Activated CD4-positive, alpha-beta T cell treated with anti-CD3 and anti-CD28 coated beads, Interleukin-2, amount 10 ng/mL, durations not matched to agents 7 days and 5 days (primary cell): ENCODE measurements around the gene KCNJ14. TPM values are rescaled to one million over a fixed set of nuclear protein-coding genes. Genes with fewer than 3 reads are reported as not detected.

Experiments
- CTCF ChIA-PET: fragments of 350-600 bp; sonication (Branson Sonifier 250); formaldehyde crosslinking; loops from one replicate; lab custom pipeline; 2021; ENCODE audit warnings: antibody characterized with exemption; lab: Charles Lee
- POLR2A ChIA-PET: fragments of 350-600 bp; sonication (Branson Sonifier 250); formaldehyde crosslinking; loops from one replicate; lab custom pipeline; 2021; ENCODE audit warnings: antibody characterized with exemption; lab: Charles Lee
- DNase-seq: peaks from one replicate; pipeline ENCODE4 v3.0.0-alpha.2; 2020
- H3K27ac Mint-ChIP-seq: one replicate; pipeline ENCODE4 v1.8.0; 2021; ENCODE audit warnings: mild to moderate bottlenecking, moderate library complexity, mixed read lengths
- H3K27me3 Mint-ChIP-seq: one replicate; pipeline ENCODE4 v1.8.0; 2021; ENCODE audit warnings: mixed read lengths
- H3K36me3 Mint-ChIP-seq: one replicate; pipeline ENCODE4 v1.8.0; 2021; ENCODE audit warnings: low read depth, mixed read lengths
- H3K4me1 Mint-ChIP-seq: one replicate; pipeline ENCODE4 v1.8.0; 2021; ENCODE audit warnings: mixed read lengths
- H3K4me3 Mint-ChIP-seq: one replicate; pipeline ENCODE4 v1.8.0; 2021; ENCODE audit warnings: mild to moderate bottlenecking, moderate library complexity, mixed read lengths
- H3K9me3 Mint-ChIP-seq: one replicate; pipeline ENCODE4 v1.8.0; 2021; ENCODE audit warnings: mixed read lengths
- total RNA-seq, 2 experiments: library from RNA; stranded (reverse); gene quantifications; one replicate each; pipeline ENCODE4 v1.2.3, GENCODE V29; 2021

The KCNJ14 gene
- total RNA-seq, 2 experiments from 2014 or later: 0.87 to 1.0 TPM

- Mint-ChIP-seq H3K4me3 (no peak overlapping the region), H3K4me1 (peaks cover 24% of the 10 kb centered on the region), H3K9me3 (no peaks in the 10 kb centered on the region), H3K27me3 (no peaks in the 10 kb centered on the region), H3K27ac (no peak overlapping the region), H3K36me3 (peaks cover 9% of the 10 kb centered on the region)
- CTCF ChIA-PET: no interaction called here
- no peak for DNase-seq
- POLR2A ChIA-PET: no interaction called here
These were observed 11.4 kb downstream of the KCNJ14 start for GRCh38 chr19:48466561-48467325.

GRCh38 chr19:48468772-48469288, 13.5 kb downstream of the KCNJ14 start:
- peak; percentile 100 for DNase-seq
- H3K4me1 Mint-ChIP-seq: peaks cover 24% of the 10 kb centered on the region
- no peaks in the 10 kb centered on the region for H3K27me3 Mint-ChIP-seq
- H3K9me3 Mint-ChIP-seq: no peaks in the 10 kb centered on the region
- H3K4me3 Mint-ChIP-seq: peak overlapping the region; percentile 83
- H3K27ac Mint-ChIP-seq: peak overlapping the region; percentile 89
- peaks cover 16% of the 10 kb centered on the region for H3K36me3 Mint-ChIP-seq
- ChIA-PET POLR2A (no interaction called here), CTCF (interaction anchor here (1.7 kb wide), 1 partner anchor 12 kb away, joined by 3 read pairs; no protein-coding TSS in a partner anchor)

DNA sequence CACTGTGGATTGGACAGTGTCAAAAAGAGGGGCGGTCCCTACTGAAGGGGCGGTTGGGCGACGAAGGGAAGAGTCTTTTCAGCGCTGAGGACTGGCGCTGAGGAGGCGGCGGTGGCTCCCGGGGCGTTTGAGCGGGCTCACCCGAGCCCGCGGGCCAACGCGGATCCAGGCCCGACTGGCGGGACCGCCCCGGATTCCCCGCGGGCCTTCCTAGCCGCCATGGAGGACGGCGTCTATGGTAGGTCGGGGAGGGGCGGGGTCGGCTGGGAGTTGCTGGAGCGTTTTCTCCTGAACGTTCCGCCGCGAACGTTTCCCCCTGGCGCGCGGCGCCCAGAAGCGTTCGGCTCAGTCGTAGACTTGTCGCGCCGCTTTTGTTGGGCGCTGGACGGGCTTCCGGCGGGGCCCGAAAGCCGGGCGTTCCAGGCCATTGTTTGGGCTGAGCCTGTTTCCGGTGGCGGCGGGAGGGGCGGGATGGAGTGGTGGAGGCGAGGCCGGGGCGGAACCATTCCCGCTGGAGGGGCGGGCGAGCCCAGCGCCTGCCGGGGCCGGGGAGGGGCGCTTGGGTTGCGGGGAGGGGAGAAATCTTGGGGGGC, 14.0 kb downstream of the KCNJ14 start, which contains the start of gene CYTH2:
Gene CYTH2, plus strand, starts transcription at position 81 of the 593 bp plus-strand sequence. Its CDS starts 139 bp downstream, at position 220.
- Mint-ChIP-seq H3K27ac (peak within 1 kb of the TSS; percentile 89), H3K9me3 (no peaks in the 10 kb centered on the region), H3K36me3 (peaks cover 18% of the 10 kb centered on the region), H3K4me3 (peak within 1 kb of the TSS; percentile 83), H3K27me3 (no peaks in the 10 kb centered on the region), H3K4me1 (peaks cover 26% of the 10 kb centered on the region)
- ChIA-PET POLR2A (interaction anchor here (1.1 kb wide), 1 partner anchor 10 kb away, joined by 4 read pairs; no protein-coding TSS in a partner anchor), CTCF (interaction anchor here (0.8 to 2.1 kb wide), 3 partner anchors 8 to 20 kb away, joined by 3 to 6 read pairs (median 5); no protein-coding TSS in a partner anchor)
- DNase-seq: peak; percentile 83

DNA sequence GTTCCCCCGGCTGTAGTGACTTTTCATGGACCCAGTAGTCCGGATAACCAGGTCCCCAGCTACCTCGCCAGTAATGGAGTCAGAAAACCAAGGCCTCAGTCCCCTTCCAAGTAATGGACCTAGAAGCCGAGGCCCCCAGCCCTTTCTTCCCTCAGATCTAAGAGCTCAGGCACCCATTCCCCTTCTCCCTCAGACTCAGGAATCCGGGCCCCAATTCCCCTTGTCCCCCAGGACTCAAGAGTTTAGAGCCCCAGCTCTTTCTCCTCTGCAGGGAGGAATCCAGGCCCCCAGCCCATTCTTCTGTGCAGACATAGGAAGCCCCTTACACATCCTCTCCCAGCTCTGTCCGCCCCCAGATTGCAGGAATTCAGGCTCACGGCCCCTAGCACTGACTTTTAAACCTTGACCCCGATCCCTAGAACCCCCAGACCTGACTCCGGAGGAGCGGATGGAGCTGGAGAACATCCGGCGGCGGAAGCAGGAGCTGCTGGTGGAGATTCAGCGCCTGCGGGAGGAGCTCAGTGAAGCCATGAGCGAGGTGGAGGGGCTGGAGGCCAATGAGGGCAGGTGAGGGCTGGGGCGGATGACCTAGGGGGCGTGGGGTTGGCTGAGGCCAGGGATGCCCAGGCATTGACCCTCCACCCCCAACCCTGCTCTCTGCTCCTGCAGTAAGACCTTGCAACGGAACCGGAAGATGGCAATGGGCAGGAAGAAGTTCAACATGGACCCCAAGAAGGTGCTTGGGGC, 14.7 kb downstream of the KCNJ14 start:
- peak overlapping the region; percentile 89 for H3K27ac Mint-ChIP-seq

GRCh38 chr19:48470856-48471255, 15.5 kb downstream of the KCNJ14 start:
- H3K4me3 Mint-ChIP-seq: peak overlapping the region; percentile 83
- H3K4me1 Mint-ChIP-seq: peaks cover 26% of the 10 kb centered on the region
- H3K27me3 Mint-ChIP-seq: no peaks in the 10 kb centered on the region
- peaks cover 23% of the 10 kb centered on the region for H3K36me3 Mint-ChIP-seq
- no peaks in the 10 kb centered on the region for H3K9me3 Mint-ChIP-seq
- POLR2A ChIA-PET: interaction anchor here (0.6 kb wide), 2 partner anchors 14 to 16 kb away, joined by 6 to 13 read pairs; no protein-coding TSS in a partner anchor
- no peak for DNase-seq
- H3K27ac Mint-ChIP-seq: peak overlapping the region; percentile 12
- CTCF ChIA-PET: interaction anchor here (1.6 to 2.1 kb wide), 2 partner anchors 9 to 19 kb away, joined by 5 to 6 read pairs; no protein-coding TSS in a partner anchor

More for the DNA sequence above, 14.7 kb downstream of the KCNJ14 start:
- ChIA-PET POLR2A (interaction anchor here (0.6 to 1.1 kb wide), 2 partner anchors 10 to 17 kb away, joined by 4 to 6 read pairs; no protein-coding TSS in a partner anchor), CTCF (interaction anchor here (0.8 to 2.1 kb wide), 3 partner anchors 9 to 20 kb away, joined by 3 to 6 read pairs (median 5); no protein-coding TSS in a partner anchor)
- Mint-ChIP-seq H3K4me3 (peak overlapping the region; percentile 83), H3K36me3 (peaks cover 20% of the 10 kb centered on the region), H3K27me3 (no peaks in the 10 kb centered on the region), H3K4me1 (peaks cover 26% of the 10 kb centered on the region), H3K9me3 (no peaks in the 10 kb centered on the region)
- DNase-seq: no peak

DNA sequence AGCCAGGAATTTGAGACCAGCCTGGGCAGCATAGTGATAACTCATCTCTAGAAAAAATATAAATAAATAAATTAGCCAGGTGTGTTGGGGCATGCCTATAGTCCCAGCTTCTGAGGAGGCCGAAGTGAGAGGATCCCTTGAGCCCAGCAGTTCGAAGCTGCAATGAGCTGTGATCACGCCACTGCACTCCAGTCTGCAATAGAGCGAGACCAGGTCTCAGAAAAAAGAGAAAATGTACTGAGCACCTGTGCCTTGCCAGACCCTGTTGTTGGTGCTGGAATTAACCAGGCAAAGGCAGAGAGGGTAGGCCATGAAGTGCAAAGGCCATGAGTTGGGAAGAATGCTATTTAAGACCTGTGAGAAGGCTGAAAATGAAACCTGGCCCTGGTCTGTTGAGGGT, 16.5 kb downstream of the KCNJ14 start:
- H3K27ac Mint-ChIP-seq: no peak overlapping the region
- peaks cover 26% of the 10 kb centered on the region for H3K4me1 Mint-ChIP-seq
- H3K36me3 Mint-ChIP-seq: peaks cover 23% of the 10 kb centered on the region
- no peaks in the 10 kb centered on the region for H3K27me3 Mint-ChIP-seq
- peak overlapping the region; percentile 83 for H3K4me3 Mint-ChIP-seq
- POLR2A ChIA-PET: no interaction called here
- no peak for DNase-seq
- CTCF ChIA-PET: no interaction called here
- H3K9me3 Mint-ChIP-seq: no peaks in the 10 kb centered on the region

DNA sequence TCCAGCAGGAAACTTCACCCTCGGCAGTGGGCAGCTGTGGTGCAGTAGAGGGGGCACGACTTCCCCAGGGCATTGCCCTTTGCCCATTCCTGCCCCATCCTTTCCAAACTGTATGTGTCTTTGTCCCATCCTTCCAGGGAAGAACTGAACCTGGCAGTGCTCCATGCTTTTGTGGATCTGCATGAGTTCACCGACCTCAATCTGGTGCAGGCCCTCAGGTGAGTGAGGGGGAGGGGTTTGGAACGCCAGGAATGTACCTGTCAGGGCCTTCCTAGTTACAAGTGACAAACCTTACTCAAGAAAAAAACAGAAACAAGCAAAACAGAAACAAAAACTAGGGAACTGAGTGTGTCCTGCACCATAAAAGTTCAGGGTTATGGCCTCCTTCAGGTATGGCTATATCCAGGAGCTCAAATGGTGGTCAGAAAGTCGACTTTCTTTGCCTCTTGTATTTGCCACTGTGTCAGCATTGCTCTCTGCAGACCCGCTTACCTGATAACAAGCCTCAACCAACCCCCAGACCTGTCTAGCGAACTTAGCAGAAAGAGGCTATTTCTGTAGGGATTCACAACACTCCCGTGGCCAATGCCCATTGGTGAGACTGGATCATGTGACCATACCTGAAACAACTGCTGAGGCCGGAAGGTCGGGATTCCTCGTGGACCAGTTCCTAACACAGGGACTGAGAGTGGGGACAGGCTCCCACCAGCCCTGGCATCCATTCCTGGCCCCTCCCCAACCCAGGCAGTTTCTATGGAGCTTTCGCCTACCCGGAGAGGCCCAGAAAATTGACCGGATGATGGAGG, 18.0 kb downstream of the KCNJ14 start:
- peaks cover 19% of the 10 kb centered on the region for H3K4me1 Mint-ChIP-seq
- peaks cover 25% of the 10 kb centered on the region for H3K36me3 Mint-ChIP-seq
- no peak overlapping the region for H3K4me3 Mint-ChIP-seq
- H3K9me3 Mint-ChIP-seq: no peaks in the 10 kb centered on the region
- DNase-seq: no peak
- H3K27me3 Mint-ChIP-seq: no peaks in the 10 kb centered on the region
- ChIA-PET CTCF (interaction anchor here (0.5 to 1.0 kb wide), 3 partner anchors 16 to 110 kb away, joined by 3 read pairs; no protein-coding TSS in a partner anchor), POLR2A (no interaction called here)
- peak overlapping the region; percentile 36 for H3K27ac Mint-ChIP-seq

DNA sequence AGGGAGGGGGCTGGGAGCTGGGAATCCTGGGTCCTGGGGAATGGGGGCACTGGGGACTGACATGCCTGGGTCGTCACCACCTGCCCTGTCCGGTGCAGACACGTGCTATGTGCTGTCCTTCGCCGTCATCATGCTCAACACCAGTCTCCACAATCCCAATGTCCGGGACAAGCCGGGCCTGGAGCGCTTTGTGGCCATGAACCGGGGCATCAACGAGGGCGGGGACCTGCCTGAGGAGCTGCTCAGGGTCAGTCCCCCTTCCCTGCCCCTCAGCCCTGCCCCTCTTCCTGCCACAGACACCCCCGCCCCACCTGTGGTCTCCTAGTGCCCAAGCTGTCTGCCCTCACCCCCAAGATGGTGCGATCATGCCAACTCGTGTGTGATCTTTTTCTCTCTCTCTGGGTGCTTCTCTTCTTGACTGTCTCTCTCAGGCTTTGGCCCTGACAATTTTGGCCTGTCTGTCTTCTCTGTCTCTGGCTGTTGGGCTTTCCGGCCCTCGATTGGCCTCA, 18.8 kb downstream of the KCNJ14 start:
- Mint-ChIP-seq H3K9me3 (no peaks in the 10 kb centered on the region), H3K36me3 (peaks cover 25% of the 10 kb centered on the region), H3K4me3 (no peak overlapping the region), H3K27ac (peak overlapping the region; percentile 41), H3K4me1 (peaks cover 15% of the 10 kb centered on the region), H3K27me3 (no peaks in the 10 kb centered on the region)
- ChIA-PET POLR2A (no interaction called here), CTCF (interaction anchor here (0.7 to 0.8 kb wide), 2 partner anchors 15 to 16 kb away, joined by 3 read pairs; no protein-coding TSS in a partner anchor)
- DNase-seq: no peak

GRCh38 chr19:48475369-48476068, 20.1 kb downstream of the KCNJ14 start:
- Mint-ChIP-seq H3K4me1 (peaks cover 15% of the 10 kb centered on the region), H3K27ac (peak overlapping the region; percentile 76), H3K4me3 (no peak overlapping the region), H3K27me3 (no peaks in the 10 kb centered on the region), H3K36me3 (peaks cover 32% of the 10 kb centered on the region), H3K9me3 (no peaks in the 10 kb centered on the region)
- POLR2A ChIA-PET: no interaction called here
- DNase-seq: no peak
- CTCF ChIA-PET: interaction anchor here (0.7 kb wide), 1 partner anchor 518 kb away, joined by 3 read pairs; the partner anchor contains the start of genes GYS1 and RUVBL2

- DNase-seq: no peak
- H3K27me3 Mint-ChIP-seq: no peaks in the 10 kb centered on the region
- H3K4me1 Mint-ChIP-seq: peaks cover 18% of the 10 kb centered on the region
- ChIA-PET POLR2A (no interaction called here), CTCF (interaction anchor here (0.7 kb wide), 1 partner anchor 517 kb away, joined by 3 read pairs; the partner anchor contains the start of genes GYS1 and RUVBL2)
- peak overlapping the region; percentile 76 for H3K27ac Mint-ChIP-seq
- peaks cover 27% of the 10 kb centered on the region for H3K36me3 Mint-ChIP-seq
- H3K4me3 Mint-ChIP-seq: no peak overlapping the region
- no peaks in the 10 kb centered on the region for H3K9me3 Mint-ChIP-seq
These were observed 20.8 kb downstream of the KCNJ14 start for GRCh38 chr19:48476176-48476575.
